Lower leg skin (tissue), 4 donors: ENCODE results near the gene SYNGR2. TPM values are rescaled to one million over a fixed set of nuclear protein-coding genes. Genes with fewer than 3 reads are reported as not detected.
"Not testable (repeated sequence)": the region's sequence is repeated elsewhere in the genome, so short reads cannot be mapped to it uniquely, and the experiment has no call there.

ENCODE experiments used
- DNase-seq, 2 donors: peaks; one replicate each; pipeline ENCODE4 v3.0.0-alpha.2; 2019; ENCODE audit warnings: low spot score in 2 of 2
- H3K4me3 ChIP-seq: fragments of 200-600 bp; sonication (generic); 2 replicates; pipeline ENCODE4 v1.5.1; 2017; ENCODE audit warnings: mild to moderate bottlenecking, low read depth; ENCODE audit not compliant: poor library complexity, severe bottlenecking
- CTCF ChIP-seq, 3 donors: fragments of 450-650 bp; IDR thresholded peaks; one replicate each; pipeline ENCODE4 v1.5.1; 2016; ENCODE audit warnings: antibody characterized with exemption in 3 of 3, mild to moderate bottlenecking in 3 of 3, moderate library complexity in 2 of 3
- POLR2A ChIP-seq, 2 donors: fragments of 450-650 bp; IDR thresholded peaks; one replicate each; pipeline ENCODE4 v1.6.1; 2016 to 2017; ENCODE audit warnings: antibody characterized with exemption in 2 of 2, mild to moderate bottlenecking in 1 of 2, moderate library complexity in 1 of 2
- WGBS, 2 donors: methylation state at CpG; one replicate each; pipeline ENCODE4 v1.1.5; 2018; 5-methylcytosine and 5-hydroxymethylcytosine counted together
- intact Hi-C: fragments of 100-400 bp; cut with DNase I; formaldehyde crosslinking; loops from one replicate; pipeline ENCODE4 v1.15.0; 2023; ENCODE audit warnings: low total_unique reads
- total RNA-seq, 4 donors: library from RNA; depleted of rRNA; stranded (reverse); fragments of >200 nt; gene quantifications; one replicate each; pipeline ENCODE4 v1.1.0, GENCODE V29; 2016

SYNGR2 gene
- total RNA-seq, 4 donors from 2014 or later: 97.9 to 169 (median 144) TPM

- no peak overlapping the region for H3K4me3 ChIP-seq
- intact Hi-C loops: no loop called here
- no peak for DNase-seq
- WGBS, 2 donors: 94 to 95% methylated on average over 9 of the region's 9 CpGs
- no peak for TF ChIP-seq CTCF (IDR thresholded peaks at IDR 0.05)
- no peak for TF ChIP-seq POLR2A (IDR thresholded peaks at IDR 0.05)
These were observed 32.4 kb upstream of the SYNGR2 start for GRCh38 chr17:78135858-78136500.

GRCh38 chr17:78137392-78138203, 30.8 kb upstream of the SYNGR2 start:
- DNase-seq: no peak
- TF ChIP-seq POLR2A (IDR thresholded peaks at IDR 0.05): no peak
- TF ChIP-seq CTCF (IDR thresholded peaks at IDR 0.05): no peak
- no peak overlapping the region for H3K4me3 ChIP-seq
- intact Hi-C loops: no loop called here
- WGBS, 2 donors: 60 to 65% methylated on average over 24 to 26 of the region's 26 CpGs

DNA sequence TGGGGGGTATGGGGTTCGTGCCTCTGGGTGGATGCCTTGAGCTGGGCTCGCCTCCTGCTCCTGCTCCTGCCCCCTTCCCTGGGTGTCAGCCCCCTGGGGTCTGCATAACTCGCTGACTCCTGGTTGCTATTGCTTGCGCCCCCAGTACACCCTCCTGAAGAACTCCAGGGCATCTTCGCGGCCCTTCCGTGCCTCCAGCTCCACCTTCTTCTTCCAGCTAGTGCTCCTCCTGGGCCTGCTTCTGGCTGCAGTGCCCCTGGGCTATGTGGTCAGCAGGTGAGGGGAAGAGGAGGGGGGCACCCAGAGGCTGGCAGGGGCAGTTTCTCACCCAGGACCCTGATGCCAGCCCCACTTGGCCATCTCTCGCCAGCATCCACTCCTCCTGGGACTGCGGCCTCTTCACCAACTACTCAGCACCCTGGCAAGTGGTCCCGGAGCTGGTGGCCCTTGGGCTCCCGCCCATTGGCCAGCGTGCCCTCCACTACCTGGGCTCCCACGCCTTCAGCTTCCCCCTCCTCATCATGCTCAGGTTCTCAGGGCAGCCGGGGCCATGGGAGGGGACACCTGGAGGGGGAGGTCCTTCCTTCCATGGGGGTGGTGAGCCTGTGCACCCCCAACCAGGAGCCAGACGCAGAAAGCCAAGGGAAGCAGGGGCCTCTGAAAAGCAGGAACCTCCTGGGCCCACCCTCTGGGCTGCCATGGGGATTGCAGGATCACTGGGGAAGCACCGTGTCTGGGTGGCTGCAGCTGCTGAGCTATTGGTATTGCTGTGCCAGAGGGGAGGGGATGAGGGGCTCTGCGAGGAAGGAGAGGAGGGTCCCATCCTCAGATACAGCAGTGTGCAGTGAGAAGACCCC, 29.9 kb upstream of the SYNGR2 start:
- no peak for DNase-seq
- no peak for TF ChIP-seq POLR2A (IDR thresholded peaks at IDR 0.05)
- no peak for TF ChIP-seq CTCF (IDR thresholded peaks at IDR 0.05)
- WGBS, 2 donors: 70 to 81% methylated on average over 17 of the region's 17 CpGs
- H3K4me3 ChIP-seq: no peak overlapping the region
- intact Hi-C loops: no loop called here

- H3K4me3 ChIP-seq, DNase-seq, intact Hi-C loops: not testable (repeated sequence)
- 75 to 84% methylated on average over 12 of the region's 12 CpGs for WGBS, 2 donors
These were observed 28.6 kb upstream of the SYNGR2 start for GRCh38 chr17:78139861-78140168.

DNA sequence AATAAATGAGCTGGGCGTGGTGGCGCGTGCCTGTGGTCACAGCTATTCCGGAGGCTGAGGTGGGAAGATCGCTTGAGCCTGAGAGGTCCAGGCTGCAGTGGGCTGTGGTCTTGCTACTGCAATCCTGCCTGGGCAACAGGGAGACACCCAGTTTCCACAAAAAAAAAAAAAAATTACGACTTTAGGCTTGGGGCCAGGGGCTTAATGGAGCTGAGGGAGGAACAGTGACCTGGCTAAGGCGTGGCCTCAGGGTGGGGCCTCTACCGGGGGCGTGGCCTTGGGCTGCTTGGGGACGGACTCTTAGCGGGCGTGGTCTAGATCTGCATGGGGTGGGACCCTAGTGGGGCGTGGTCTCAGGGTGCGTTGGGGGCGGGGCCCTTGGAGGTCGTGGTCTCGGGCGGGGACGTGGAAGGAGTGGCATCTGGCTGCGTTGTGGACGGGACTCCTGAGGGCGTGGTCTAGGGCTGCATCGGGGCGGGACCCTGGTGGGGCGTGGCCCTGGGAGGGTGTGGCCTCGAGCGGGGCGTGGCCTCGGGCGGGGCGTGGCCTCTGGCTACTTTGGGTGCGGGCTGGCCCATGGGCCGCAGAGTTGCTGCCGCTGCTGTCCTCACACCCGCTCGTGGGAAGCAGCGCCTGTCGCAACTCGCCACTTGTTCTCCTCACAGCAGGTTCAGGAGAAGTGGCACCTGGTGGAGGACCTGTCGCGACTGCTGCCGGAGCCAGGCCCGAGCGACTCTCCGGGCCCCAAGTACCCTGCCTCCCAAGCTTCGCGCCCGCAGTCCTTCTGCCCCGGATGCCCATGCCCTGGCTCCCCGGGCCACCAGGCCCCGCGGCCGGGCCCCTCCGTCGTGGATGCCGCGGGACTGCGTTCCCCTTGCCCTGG, 28.0 kb upstream of the SYNGR2 start:
- intact Hi-C loops: no loop called here
- no peak for TF ChIP-seq CTCF (IDR thresholded peaks at IDR 0.05)
- no peak for TF ChIP-seq POLR2A (IDR thresholded peaks at IDR 0.05)
- no peak overlapping the region for H3K4me3 ChIP-seq
- DNase-seq: peak; percentile 97 to 99
- WGBS, 2 donors: 23 to 27% methylated on average over 38 to 52 of the region's 58 CpGs
